HTERT RPE-1 (cell line): ENCODE results near the gene SERPINA10.
"Not testable (repeated sequence)": the region's sequence is repeated elsewhere in the genome, so short reads cannot be mapped to it uniquely, and the experiment has no call there.

ENCODE experiments used
- in situ Hi-C: fragments of 300-500 bp; cut with MboI; formaldehyde crosslinking; loops from 4 replicates; pipeline ENCODE4 v1.14.3; 2020; ENCODE audit warnings: low sequenced_read_pairs

Gene SERPINA10

DNA sequence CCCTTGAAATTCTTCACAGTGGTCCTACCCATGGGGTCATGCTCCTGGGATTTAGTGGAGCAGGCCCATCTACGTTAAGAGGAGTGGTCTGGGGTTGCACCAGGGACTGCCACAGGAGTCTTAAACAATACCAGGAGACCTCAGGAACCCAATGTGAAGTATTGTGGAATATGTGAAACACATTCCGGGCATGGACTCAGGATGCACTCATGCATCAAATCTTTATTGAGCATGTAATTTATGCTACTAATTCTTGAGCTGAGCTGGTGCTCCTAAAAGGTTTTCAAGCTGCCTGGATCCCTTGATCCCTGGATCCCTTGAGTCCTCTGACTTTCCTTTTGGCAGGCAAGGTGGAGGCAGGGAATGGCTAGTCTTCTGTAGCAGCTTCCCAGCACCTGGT, 8.8 kb downstream of the SERPINA10 start:
- in situ Hi-C loops: no loop called here

GRCh38 chr14:94282991-94283723, 9.9 kb downstream of the SERPINA10 start:
- in situ Hi-C loops: no loop called here

DNA sequence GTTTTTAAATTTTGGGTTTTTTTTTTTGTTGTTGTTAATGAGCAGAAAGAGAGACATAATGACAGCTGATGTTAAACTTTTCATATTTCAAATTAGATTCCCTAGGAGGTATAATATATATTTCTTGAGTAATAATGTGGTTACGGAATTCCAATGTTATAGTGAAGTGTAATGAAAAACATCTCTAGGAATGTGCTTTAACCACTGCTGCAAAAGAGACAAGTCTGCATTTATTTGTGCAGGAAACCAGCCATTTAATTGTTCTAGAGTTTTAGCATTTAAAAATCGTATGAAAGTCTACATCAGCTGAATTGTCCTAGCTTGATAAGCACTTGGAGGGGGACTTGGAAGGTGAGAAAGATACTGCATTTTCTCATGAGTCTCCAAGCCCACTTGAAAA, 14.3 kb downstream of the SERPINA10 start:
- in situ Hi-C loops: no loop called here

DNA sequence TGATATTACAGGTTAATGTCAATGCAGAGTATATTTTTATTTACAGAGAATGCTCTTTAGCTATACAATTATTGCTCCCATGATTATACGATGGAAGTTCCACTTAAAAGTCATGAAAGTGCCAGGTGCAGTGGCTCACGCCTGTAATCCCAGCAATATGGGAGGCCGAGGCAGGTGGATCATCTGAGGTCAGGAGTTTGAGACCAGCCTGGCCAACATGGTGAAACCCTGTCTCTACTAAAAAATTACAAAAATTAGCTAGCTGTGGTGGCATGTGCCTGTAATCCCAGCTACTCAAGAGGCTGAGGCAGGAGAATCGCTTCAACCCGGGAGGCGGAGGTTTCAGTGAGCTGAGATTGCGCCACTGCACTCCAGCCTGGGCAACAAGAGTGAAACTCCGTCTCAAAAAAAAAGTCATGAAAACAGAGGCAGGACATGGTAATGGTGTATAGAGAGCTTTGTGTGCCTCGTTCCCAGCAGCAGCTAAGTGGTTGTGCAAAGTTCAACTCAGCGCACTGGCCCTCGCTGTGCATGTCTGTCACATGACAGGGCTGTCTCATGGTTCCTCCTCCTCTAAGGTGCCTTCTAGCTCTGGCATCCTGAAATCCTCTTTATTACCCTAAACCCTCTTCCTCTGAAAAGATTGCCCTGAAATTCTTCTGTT, 16.0 kb downstream of the SERPINA10 start:
- in situ Hi-C loops: not testable (repeated sequence)

DNA sequence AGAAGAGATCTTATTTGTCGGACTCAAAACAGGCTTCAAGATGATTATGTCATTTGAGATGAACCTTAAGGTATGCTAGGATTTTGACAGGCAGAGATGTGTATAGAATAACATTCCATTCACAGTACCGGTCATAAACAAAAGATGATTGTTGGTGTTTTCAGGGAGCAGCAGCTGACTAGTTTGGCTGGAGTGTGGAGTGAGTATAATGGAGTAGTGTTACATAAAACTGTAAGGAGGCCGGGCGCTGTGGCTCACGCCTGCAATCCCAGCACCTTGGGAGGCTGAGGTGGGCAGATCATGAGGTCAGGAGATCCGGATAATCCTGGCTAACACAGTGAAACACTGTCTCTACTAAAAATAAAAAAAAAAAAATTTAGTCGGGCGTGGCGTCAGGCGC, 23.9 kb downstream of the SERPINA10 start:
- in situ Hi-C loops: no loop called here

- in situ Hi-C loops: not testable (repeated sequence)
These were observed 24.5 kb downstream of the SERPINA10 start for GRCh38 chr14:94268582-94268981.

- in situ Hi-C loops: no loop called here
These were observed 25.7 kb downstream of the SERPINA10 start for GRCh38 chr14:94267352-94267751.

- in situ Hi-C loops: not testable (repeated sequence)
These were observed 28.9 kb downstream of the SERPINA10 start for GRCh38 chr14:94264195-94264594.

GRCh38 chr14:94244182-94244581, 48.9 kb downstream of the SERPINA10 start:
- in situ Hi-C loops: no loop called here

- in situ Hi-C loops: no loop called here
These were observed 53.7 kb downstream of the SERPINA10 start for GRCh38 chr14:94239406-94239805.

- in situ Hi-C loops: no loop called here
These were observed 55.1 kb downstream of the SERPINA10 start for GRCh38 chr14:94237983-94238382.

- in situ Hi-C loops: no loop called here
These were observed 56.0 kb downstream of the SERPINA10 start for GRCh38 chr14:94237046-94237445.
